Gastrocnemius medialis (tissue), 4 donors: ENCODE results near the gene MINK1. TPM values are rescaled to one million over a fixed set of nuclear protein-coding genes. Genes with fewer than 3 reads are reported as not detected.

Experiments used
- ATAC-seq, 2 donors: fragments of 150-250 bp; one replicate each; pipeline ENCODE4 v1.9.1; 2016
- DNase-seq, 2 donors: peaks; one replicate each; pipeline ENCODE4 v3.0.0-alpha.2; 2019
- H3K27ac ChIP-seq, 4 donors: fragments of 200-600 bp; sonication (generic); 1 replicate in 1 of 4; 2 replicates in 3 of 4; pipeline ENCODE4 v1.5.1; 2016 to 2018; ENCODE audit warnings: mild to moderate bottlenecking in 2 of 4, moderate library complexity in 1 of 4
- H3K27me3 ChIP-seq, 3 donors: fragments of 200-600 bp; sonication (generic) in 2 of 3; 1 replicate in 1 of 3; 2 replicates in 2 of 3; pipeline versions ENCODE4 v1.5.1 to v1.6.0; 2016 to 2019; ENCODE audit warnings: mild to moderate bottlenecking in 1 of 3, moderate library complexity in 1 of 3
- H3K36me3 ChIP-seq, 2 donors: fragments of 200-600 bp; sonication (generic) in 1 of 2; one replicate each; pipeline ENCODE4 v1.5.1; 2017 to 2018
- H3K4me1 ChIP-seq, 2 donors: fragments of 200-600 bp; sonication (generic) in 1 of 2; one replicate each; pipeline ENCODE4 v1.5.1; 2016 to 2017; ENCODE audit warnings: mild to moderate bottlenecking in 2 of 2
- H3K4me3 ChIP-seq, 4 donors: fragments of 200-600 bp; sonication (generic) in 3 of 4; 1 replicate in 1 of 4; 2 replicates in 3 of 4; pipeline ENCODE4 v1.5.1; 2016 to 2019; ENCODE audit warnings: mild to moderate bottlenecking in 2 of 4
- H3K9me3 ChIP-seq, 3 donors: fragments of 200-600 bp; sonication (generic) in 2 of 3; 1 replicate in 1 of 3; 2 replicates in 2 of 3; pipeline ENCODE4 v1.5.1; 2016 to 2019
- CTCF ChIP-seq, 5 experiments: fragments of 450-650 bp in 3 of 5; fragments of 200-600 bp in 2 of 5; sonication (generic) in 2 of 5; IDR thresholded peaks in 4 of 5; conservative IDR thresholded peaks in 1 of 5; 1 replicate in 4 of 5; 2 replicates in 1 of 5; pipeline ENCODE4 v1.5.1; 2016 to 2019; ENCODE audit warnings: antibody characterized with exemption in 5 of 5, mild to moderate bottlenecking in 3 of 5, moderate library complexity in 3 of 5
- POLR2A ChIP-seq, 2 donors: fragments of 450-650 bp; IDR thresholded peaks; one replicate each; pipeline ENCODE4 v1.6.1; 2017; ENCODE audit warnings: antibody characterized with exemption in 2 of 2, mild to moderate bottlenecking in 2 of 2, moderate library complexity in 2 of 2
- in situ Hi-C, 4 donors: fragments of 200-750 bp; cut with MboI; loops; one replicate each; pipeline versions ENCODE4 v1.15.0 to v1.8.0; 2017; ENCODE audit warnings: low sequenced_read_pairs in 4 of 4
- intact Hi-C: fragments of 100-400 bp; cut with DNase I; formaldehyde crosslinking; loops from one replicate; pipeline ENCODE4 v1.15.1; 2023; ENCODE audit warnings: low total_unique reads
- total RNA-seq, 4 donors: library from RNA; depleted of rRNA; stranded (reverse); fragments of >200 nt; gene quantifications; one replicate each; pipeline versions ENCODE4 v1.1.0 to v1.2.3, GENCODE V29; 2016

Gene MINK1
- total RNA-seq, 4 donors from 2014 or later = 11.7 to 20.2 (median 15.3) TPM

- ATAC-seq (no peak), DNase-seq (no peak)
- H3K9me3 ChIP-seq = no peaks in the 10 kb centered on the region
- intact Hi-C loops = no loop called here
- no peak overlapping the region for H3K4me3 ChIP-seq
- in situ Hi-C loops = loop anchor here in 2 of 4 donors (25.0 kb wide), 1 partner anchor 105 kb away; the partner anchor contains the start of genes GLTPD2 (in 2 of the 2), PSMB6 (in 2 of the 2) and VMO1 (in 2 of the 2)
- TF ChIP-seq POLR2A (IDR thresholded peaks at IDR 0.05) (no peak), CTCF (IDR thresholded peaks at IDR 0.05 in 4 of 5, conservative IDR thresholded peaks at IDR 0.05 in 1 of 5) (no peak)
- no peaks in the 10 kb centered on the region for H3K27me3 ChIP-seq
- H3K4me1 ChIP-seq = no peaks in the 10 kb centered on the region
- peaks cover 0 to 84% of the 10 kb centered on the region in 2 donors for H3K36me3 ChIP-seq
- H3K27ac ChIP-seq = no peak overlapping the region
These were observed 59.5 kb downstream of the MINK1 start for GRCh38 chr17:4892499-4893221.

- intact Hi-C loops = no loop called here
These were observed 60.1 kb downstream of the MINK1 start for GRCh38 chr17:4893272-4893671.

GRCh38 chr17:4893721-4894560, 60.8 kb downstream of the MINK1 start:
- intact Hi-C loops = no loop called here

More at GRCh38 chr17:4893272-4893671, 60.1 kb downstream of the MINK1 start:
- H3K4me1 ChIP-seq = no peaks in the 10 kb centered on the region
- ATAC-seq (no peak), DNase-seq (no peak)
- in situ Hi-C loops = loop anchor here in 2 of 4 donors (25.0 kb wide), 1 partner anchor 106 kb away; the partner anchor contains the start of genes GLTPD2 (in 2 of the 2), PSMB6 (in 2 of the 2) and VMO1 (in 2 of the 2)
- H3K27ac ChIP-seq = no peak overlapping the region
- H3K36me3 ChIP-seq = peaks cover 0 to 78% of the 10 kb centered on the region in 2 donors
- H3K9me3 ChIP-seq = no peaks in the 10 kb centered on the region
- H3K4me3 ChIP-seq = no peak overlapping the region
- TF ChIP-seq POLR2A (IDR thresholded peaks at IDR 0.05) (no peak), CTCF (IDR thresholded peaks at IDR 0.05 in 4 of 5, conservative IDR thresholded peaks at IDR 0.05 in 1 of 5) (no peak)
- no peaks in the 10 kb centered on the region for H3K27me3 ChIP-seq

More at GRCh38 chr17:4893721-4894560, 60.8 kb downstream of the MINK1 start:
- Histone ChIP-seq H3K27ac (no peak overlapping the region), H3K4me1 (peaks cover 0 to 3% of the 10 kb centered on the region in 2 donors), H3K27me3 (peaks cover 0 to 5% (median 2%) of the 10 kb centered on the region in 3 donors), H3K9me3 (no peaks in the 10 kb centered on the region), H3K4me3 (no peak overlapping the region), H3K36me3 (peaks cover 0 to 78% of the 10 kb centered on the region in 2 donors)
- ATAC-seq (no peak), DNase-seq (no peak)
- in situ Hi-C loops = loop anchor here in 2 of 4 donors (25.0 kb wide), 1 partner anchor 107 kb away; the partner anchor contains the start of genes GLTPD2 (in 2 of the 2), PSMB6 (in 2 of the 2) and VMO1 (in 2 of the 2)
- no peak for TF ChIP-seq POLR2A (IDR thresholded peaks at IDR 0.05)
- no peak for TF ChIP-seq CTCF (IDR thresholded peaks at IDR 0.05 in 4 of 5, conservative IDR thresholded peaks at IDR 0.05 in 1 of 5)
